A673 (cell line): Measurements from ENCODE around the gene NLGN3. TPM values are rescaled to one million over a fixed set of nuclear protein-coding genes. Genes with fewer than 3 reads are reported as not detected.
A peak's percentile ranks its signal among the peaks of the same experiment; 100 is the strongest.

ENCODE experiments used
- BruUV-seq: library from RNA; stranded (reverse); fragments of 400-500 nt; replicated peaks from 2 replicates; lab custom pipeline; 2021; lab: Mats Ljungman, UMichigan
- CTCF ChIA-PET: fragments of 300-600 bp; sonication (Branson Sonifier 250); formaldehyde crosslinking; loops from one replicate; lab custom pipeline; 2022; ENCODE audit warnings: antibody characterized with exemption; lab: Charles Lee
- POLR2A ChIA-PET: fragments of 300-600 bp; sonication (Branson Sonifier 250); formaldehyde crosslinking; loops from one replicate; lab custom pipeline; 2022; ENCODE audit warnings: antibody characterized with exemption; ENCODE audit not compliant: low non-redundant PET; lab: Charles Lee
- DNase-seq: peaks from one replicate; pipeline ENCODE4 v3.0.0-alpha.2; 2015; ENCODE audit warnings: low spot score
- H3K27ac ChIP-seq: fragments of 200-600 bp; sonication (generic); 2 replicates; pipeline ENCODE4 v1.5.1; 2016; ENCODE audit warnings: mixed run types, low read depth, mild to moderate bottlenecking, mixed read lengths, antibody characterized with exemption, low read length; ENCODE audit not compliant: poor library complexity, severe bottlenecking
- H3K27me3 ChIP-seq: fragments of 200-600 bp; sonication (generic); replicated peaks from 2 replicates; pipeline ENCODE4 v1.6.1; 2017; ENCODE audit warnings: mixed run types, low read depth, mild to moderate bottlenecking, mixed read lengths, antibody characterized with exemption, low read length; ENCODE audit not compliant: insufficient read depth, poor library complexity
- H3K36me3 ChIP-seq: fragments of 200-600 bp; sonication (generic); 2 replicates; pipeline ENCODE4 v1.6.1; 2016; ENCODE audit warnings: mixed run types, mild to moderate bottlenecking, mixed read lengths, antibody characterized with exemption, low read length; ENCODE audit not compliant: insufficient read depth, poor library complexity, severe bottlenecking
- H3K4me1 ChIP-seq: fragments of 200-600 bp; sonication (generic); 2 replicates; pipeline ENCODE4 v1.6.1; 2017; ENCODE audit warnings: mixed run types, mild to moderate bottlenecking, mixed read lengths, antibody characterized with exemption, low read length; ENCODE audit not compliant: insufficient read depth, poor library complexity, severe bottlenecking
- H3K4me3 ChIP-seq: fragments of 200-600 bp; sonication (generic); 2 replicates; pipeline ENCODE4 v1.5.1; 2016; ENCODE audit warnings: low read depth, mixed run types, mild to moderate bottlenecking, mixed read lengths, low read length; ENCODE audit not compliant: poor library complexity, severe bottlenecking
- H3K9me3 ChIP-seq: fragments of 200-600 bp; sonication (generic); 2 replicates; pipeline ENCODE4 v1.6.1; 2016; ENCODE audit warnings: mixed run types, low read depth, mild to moderate bottlenecking, mixed read lengths, antibody characterized with exemption, low read length; ENCODE audit not compliant: poor library complexity, severe bottlenecking
- CTCF ChIP-seq: fragments of 300-800, 200-600 bp; sonication (generic); conservative IDR thresholded peaks from 2 replicates; pipeline ENCODE4 v1.5.1; 2017; ENCODE audit warnings: low read depth, mild to moderate bottlenecking, antibody characterized with exemption, low read length, moderate library complexity, mixed read lengths
- EZH2 ChIP-seq: fragments of 200-600 bp; sonication (generic); IDR thresholded peaks from 2 replicates; pipeline ENCODE4 v1.6.1; 2017; ENCODE audit warnings: borderline replicate concordance, low read depth, mild to moderate bottlenecking, mixed read lengths, antibody characterized with exemption, low read length; ENCODE audit not compliant: poor library complexity, severe bottlenecking
- intact Hi-C: fragments of 100-400 bp; cut with micrococcal nuclease; formaldehyde crosslinking; loops from one replicate; pipeline ENCODE4 v1.10.0; 2022; ENCODE audit not compliant: unreplicated experiment
- total RNA-seq: library from RNA; stranded (reverse); gene quantifications from 2 replicates; pipeline ENCODE4 v1.2.3, GENCODE V29; 2021

Gene NLGN3
- total RNA-seq, 1 experiment from 2014 or later, result 1.2 TPM

- peak; percentile 29 for DNase-seq
- no peak overlapping the region for H3K4me3 ChIP-seq
- no peak for TF ChIP-seq EZH2
- CTCF ChIA-PET, result no interaction called here
- no peaks in the 10 kb centered on the region for H3K27me3 ChIP-seq
- no TSS peak for BruUV-seq
- no peaks in the 10 kb centered on the region for H3K36me3 ChIP-seq
- no peak overlapping the region for H3K27ac ChIP-seq
- H3K4me1 ChIP-seq, result no peaks in the 10 kb centered on the region
- intact Hi-C loops, result no loop called here
- H3K9me3 ChIP-seq, result no peaks in the 10 kb centered on the region
- POLR2A ChIA-PET, result no interaction called here
These were observed 15.8 kb downstream of the NLGN3 start for GRCh38 chrX:71160475-71160874.

DNA sequence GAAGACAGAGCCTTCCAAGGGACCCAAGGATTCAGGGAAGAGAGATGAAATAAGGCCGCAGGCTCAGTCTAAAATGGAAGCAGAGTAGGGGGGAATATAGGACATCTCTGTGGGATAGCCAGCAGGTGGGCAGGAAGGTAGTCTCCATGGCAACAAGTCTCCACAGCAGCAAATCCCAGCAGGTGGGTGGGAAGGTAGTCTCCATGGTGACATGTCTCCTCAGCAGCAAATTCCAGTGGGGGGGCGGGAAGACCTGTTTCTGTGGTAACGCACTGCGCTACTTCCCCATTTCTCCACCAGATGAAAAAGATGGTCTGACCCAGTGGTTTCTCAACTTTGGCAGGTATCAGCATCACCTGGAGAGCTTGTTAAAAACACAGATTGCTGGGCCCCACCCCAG lies 18.3 kb downstream of the NLGN3 start:
- TF ChIP-seq CTCF (no peak), EZH2 (no peak)
- H3K9me3 ChIP-seq, result no peaks in the 10 kb centered on the region
- H3K27me3 ChIP-seq, result no peaks in the 10 kb centered on the region
- intact Hi-C loops, result no loop called here
- H3K4me1 ChIP-seq, result no peaks in the 10 kb centered on the region
- no peaks in the 10 kb centered on the region for H3K36me3 ChIP-seq
- no peak overlapping the region for H3K27ac ChIP-seq
- POLR2A ChIA-PET, result no interaction called here
- H3K4me3 ChIP-seq, result no peak overlapping the region
- DNase-seq, result no peak
- CTCF ChIA-PET, result no interaction called here
- no TSS peak for BruUV-seq

DNA sequence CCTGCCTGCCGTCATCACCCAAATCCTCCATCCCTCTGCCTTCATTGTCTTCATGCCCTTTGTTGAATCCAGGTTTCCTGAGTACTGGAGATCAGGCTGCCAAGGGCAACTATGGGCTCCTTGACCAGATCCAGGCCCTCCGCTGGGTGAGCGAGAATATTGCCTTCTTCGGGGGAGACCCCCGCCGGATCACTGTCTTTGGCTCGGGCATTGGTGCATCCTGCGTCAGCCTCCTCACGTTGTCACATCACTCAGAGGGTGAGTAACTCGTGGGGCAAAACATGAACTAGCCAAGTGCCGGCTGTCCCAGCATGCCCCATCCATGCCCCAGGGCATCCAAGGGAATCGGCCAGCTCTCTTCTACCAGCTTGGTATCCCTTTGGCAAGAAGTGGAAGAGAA lies 19.4 kb downstream of the NLGN3 start:
- TF ChIP-seq CTCF (no peak), EZH2 (no peak)
- no TSS peak for BruUV-seq
- ChIA-PET CTCF (interaction anchor here (0.6 kb wide), 1 partner anchor 243 kb away, joined by 4 read pairs; no protein-coding TSS in a partner anchor), POLR2A (no interaction called here)
- Histone ChIP-seq H3K36me3 (no peaks in the 10 kb centered on the region), H3K27ac (no peak overlapping the region), H3K4me1 (no peaks in the 10 kb centered on the region), H3K9me3 (no peaks in the 10 kb centered on the region), H3K27me3 (no peaks in the 10 kb centered on the region), H3K4me3 (no peak overlapping the region)
- intact Hi-C loops, result no loop called here
- no peak for DNase-seq

DNA sequence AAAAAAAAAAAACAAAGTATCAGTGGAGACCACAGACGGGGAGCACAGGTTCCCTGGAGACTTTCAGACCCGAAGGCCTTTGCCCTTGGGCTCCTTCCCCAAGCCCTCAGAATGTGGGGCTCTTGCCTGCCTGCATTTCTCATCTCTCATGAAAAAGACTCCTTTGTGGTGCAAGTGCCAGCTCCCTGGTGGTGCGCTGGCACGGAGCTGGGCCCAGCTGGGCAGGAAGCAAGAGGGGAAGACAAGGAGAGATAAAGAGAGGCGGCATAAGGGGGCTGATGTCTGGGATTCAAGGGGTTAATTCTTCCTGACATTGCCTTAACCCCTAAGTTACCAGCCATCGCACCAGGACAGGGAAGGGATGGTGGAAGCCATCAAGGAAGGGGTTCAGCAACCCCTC lies 21.8 kb downstream of the NLGN3 start:
- Histone ChIP-seq H3K4me3 (no peak overlapping the region), H3K4me1 (no peaks in the 10 kb centered on the region), H3K27ac (no peak overlapping the region), H3K9me3 (no peaks in the 10 kb centered on the region), H3K36me3 (no peaks in the 10 kb centered on the region), H3K27me3 (no peaks in the 10 kb centered on the region)
- intact Hi-C loops, result no loop called here
- CTCF ChIA-PET, result no interaction called here
- TF ChIP-seq EZH2 (no peak), CTCF (no peak)
- POLR2A ChIA-PET, result no interaction called here
- DNase-seq, result no peak
- no TSS peak for BruUV-seq
